Smooth muscle cell (in vitro differentiated cells): ENCODE data around the gene SLC39A3. TPM values are rescaled to one million over a fixed set of nuclear protein-coding genes. Genes with fewer than 3 reads are reported as not detected.

Source experiments
- DNase-seq: peaks from one replicate; lab custom pipeline; 2025; ENCODE audit not compliant: unreplicated experiment; lab: John Stamatoyannopoulos, UW
- H2AFZ ChIP-seq: fragments of 200-600 bp; sonication (generic); 2 replicates; pipeline ENCODE4 v1.6.0; 2016; ENCODE audit warnings: antibody characterized with exemption, low read depth, mild to moderate bottlenecking
- H3F3A ChIP-seq: fragments of 200-600 bp; sonication (generic); 2 replicates; pipeline ENCODE4 v1.6.0; 2017; ENCODE audit warnings: antibody characterized with exemption, low read depth
- H3K27ac ChIP-seq: fragments of 200-600 bp; sonication (generic); 2 replicates; pipeline ENCODE4 v1.5.1; 2016; ENCODE audit warnings: low read depth, mild to moderate bottlenecking
- H3K27me3 ChIP-seq: fragments of 200-600 bp; sonication (generic); 2 replicates; pipeline ENCODE4 v1.6.1; 2016; ENCODE audit warnings: low read depth, mild to moderate bottlenecking
- H3K36me3 ChIP-seq: fragments of 200-600 bp; sonication (generic); 2 replicates; pipeline ENCODE4 v1.5.1; 2016; ENCODE audit warnings: low read depth
- H3K4me1 ChIP-seq: fragments of 200-600 bp; sonication (generic); 2 replicates; pipeline ENCODE4 v1.5.1; 2016; ENCODE audit warnings: low read depth
- H3K4me2 ChIP-seq: fragments of 200-600 bp; sonication (generic); 2 replicates; pipeline ENCODE4 v1.6.0; 2016; ENCODE audit warnings: mild to moderate bottlenecking
- H3K4me3 ChIP-seq: fragments of 200-600 bp; sonication (generic); 2 replicates; pipeline ENCODE4 v1.5.1; 2016; ENCODE audit warnings: mild to moderate bottlenecking
- H3K79me2 ChIP-seq: fragments of 200-600 bp; sonication (generic); 2 replicates; pipeline ENCODE4 v1.6.0; 2016; ENCODE audit warnings: low read depth, mild to moderate bottlenecking
- H3K9ac ChIP-seq: fragments of 200-600 bp; sonication (generic); 2 replicates; pipeline ENCODE4 v1.6.0; 2016; ENCODE audit warnings: low read depth
- H3K9me3 ChIP-seq: fragments of 200-600 bp; sonication (generic); replicated peaks from 2 replicates; pipeline ENCODE4 v1.5.1; 2016; ENCODE audit warnings: low read depth
- H4K20me1 ChIP-seq: fragments of 200-600 bp; sonication (generic); 2 replicates; pipeline ENCODE4 v1.6.0; 2016; ENCODE audit warnings: low read depth
- CTCF ChIP-seq: fragments of 200-600 bp; sonication (generic); IDR thresholded peaks from 2 replicates; pipeline ENCODE4 v1.5.1; 2017; ENCODE audit warnings: borderline replicate concordance, mild to moderate bottlenecking, antibody characterized with exemption; ENCODE audit not compliant: insufficient read depth, poor library complexity, severe bottlenecking
- WGBS: methylation state at CpG from one replicate; pipeline ENCODE4 v1.1.7; 2016; ENCODE audit warnings: low lambda C conversion rate; 5-methylcytosine and 5-hydroxymethylcytosine counted together
- polyA plus RNA-seq: library from polyadenylated mRNA; unstranded; fragments of >200 nt; fragmentation: Nextera tagmentation; extraction: Ambion mirVana; gene quantifications from 2 replicates; pipeline ENCODE4 v1.2.1, GENCODE V29; 2016
- total RNA-seq: library from RNA; depleted of rRNA; stranded (reverse); fragments of >200 nt; gene quantifications from 2 replicates; pipeline ENCODE4 v1.2.3, GENCODE V29; 2014

Gene SLC39A3
- total and polyA plus RNA-seq, 2 experiments from 2014 or later = 24.2 to 46.1 TPM

DNA sequence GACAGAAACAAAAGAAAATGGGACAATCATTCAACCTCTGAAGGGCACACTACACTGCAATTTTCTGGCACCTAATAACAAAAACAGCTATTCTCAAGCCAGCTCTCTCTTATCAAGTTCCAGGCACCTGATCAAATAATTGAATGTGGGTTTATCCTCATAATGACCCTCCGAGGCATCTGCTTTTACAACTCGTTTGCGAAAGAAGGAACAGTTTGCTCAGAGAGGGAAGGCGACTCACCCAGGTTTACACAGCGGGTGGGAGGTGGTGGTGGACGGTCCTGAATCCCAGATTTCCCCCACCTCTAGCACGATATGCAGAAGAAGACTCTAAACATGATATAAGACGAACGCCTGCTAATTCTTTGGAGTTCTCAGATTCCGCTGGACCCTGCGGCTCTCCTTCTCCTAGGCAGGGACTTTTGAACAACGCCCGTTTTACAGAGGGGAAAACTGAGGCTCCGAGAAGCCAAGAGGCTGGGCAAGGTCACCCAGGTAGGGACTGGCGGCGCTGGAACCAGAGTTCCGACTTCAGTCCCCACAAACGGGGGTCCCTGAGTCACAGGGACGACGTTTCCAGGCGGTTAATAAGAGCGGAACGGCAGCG is 42.6 kb upstream of the SLC39A3 start:
- 3% methylated on average over 24 of the region's 24 CpGs for WGBS
- Histone ChIP-seq H3K27me3 (no peaks in the 10 kb centered on the region), H2AFZ (peak overlapping the region; percentile 73), H3F3A (peaks cover 7% of the 10 kb centered on the region), H3K79me2 (peaks cover 75% of the 10 kb centered on the region), H3K36me3 (no peaks in the 10 kb centered on the region), H3K9ac (peak overlapping the region; percentile 99), H3K4me2 (peak overlapping the region; percentile 91), H3K4me3 (peak overlapping the region; percentile 85), H3K4me1 (peaks cover 14% of the 10 kb centered on the region), H4K20me1 (peaks cover 50% of the 10 kb centered on the region), H3K9me3 (no peaks in the 10 kb centered on the region), H3K27ac (peak overlapping the region; percentile 77)
- no peak for TF ChIP-seq CTCF
- DNase-seq = no peak

GRCh38 chr19:2780284-2780683 is 40.5 kb upstream of the SLC39A3 start:
- Histone ChIP-seq H2AFZ (no peak overlapping the region), H3F3A (peaks cover 11% of the 10 kb centered on the region), H3K4me3 (no peak overlapping the region), H4K20me1 (peaks cover 71% of the 10 kb centered on the region), H3K9me3 (no peaks in the 10 kb centered on the region), H3K27me3 (no peaks in the 10 kb centered on the region), H3K4me2 (no peak overlapping the region), H3K9ac (no peak overlapping the region), H3K4me1 (peaks cover 6% of the 10 kb centered on the region), H3K27ac (no peak overlapping the region), H3K79me2 (peaks cover 77% of the 10 kb centered on the region), H3K36me3 (no peaks in the 10 kb centered on the region)
- no peak for DNase-seq
- TF ChIP-seq CTCF = no peak
- 96% methylated on average over 7 of the region's 7 CpGs for WGBS

DNA sequence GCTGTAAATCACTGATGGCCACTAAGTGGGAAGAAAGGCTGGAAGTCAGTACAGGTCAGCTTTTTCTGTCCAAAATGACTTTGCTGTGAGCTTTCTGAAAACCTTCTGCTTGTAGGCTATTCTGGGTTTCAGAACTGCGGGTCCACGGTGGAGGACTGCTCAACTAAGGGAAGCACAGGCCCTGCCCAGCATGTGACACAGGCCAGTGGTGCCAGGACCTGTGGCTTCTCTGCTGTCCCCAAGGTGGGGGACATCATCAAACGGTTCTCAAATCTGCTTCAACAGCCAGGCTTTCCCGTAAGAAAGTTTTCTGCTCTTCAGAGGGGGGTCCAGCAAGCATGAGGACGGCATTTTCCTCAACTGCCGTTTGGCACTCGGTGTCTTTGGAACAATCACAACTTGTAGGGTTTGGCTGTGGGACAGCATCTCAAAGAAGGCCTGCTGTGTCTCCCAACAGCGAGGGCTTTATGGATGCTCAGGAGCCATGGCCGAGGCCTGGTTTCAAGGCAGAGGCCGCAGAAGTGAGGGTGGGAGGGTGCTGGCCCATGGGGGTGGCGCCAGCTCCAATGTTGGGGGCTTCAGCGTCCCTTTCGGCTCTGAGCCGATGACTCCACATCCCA is 39.4 kb upstream of the SLC39A3 start:
- WGBS = 95% methylated on average over 14 of the region's 14 CpGs
- no peaks in the 10 kb centered on the region for H3K4me1 ChIP-seq
- H3K27me3 ChIP-seq = no peaks in the 10 kb centered on the region
- no peaks in the 10 kb centered on the region for H3K9me3 ChIP-seq
- no peaks in the 10 kb centered on the region for H3K36me3 ChIP-seq
- H3K9ac ChIP-seq = no peak overlapping the region
- no peak overlapping the region for H3K27ac ChIP-seq
- no peak overlapping the region for H3K4me2 ChIP-seq
- peaks cover 88% of the 10 kb centered on the region for H3K79me2 ChIP-seq
- peaks cover 82% of the 10 kb centered on the region for H4K20me1 ChIP-seq
- H3K4me3 ChIP-seq = no peak overlapping the region
- no peak overlapping the region for H2AFZ ChIP-seq
- no peak for DNase-seq
- TF ChIP-seq CTCF = no peak
- peaks cover 5% of the 10 kb centered on the region for H3F3A ChIP-seq
